ENCODE results near the gene E2F1.
A peak's percentile ranks its signal among the peaks of the same experiment; 100 is the strongest.

Gene E2F1

GRCh38 chr20:33687370-33687915, 1.3 kb upstream of the E2F1 start:
- DNase-seq: no peak

DNA sequence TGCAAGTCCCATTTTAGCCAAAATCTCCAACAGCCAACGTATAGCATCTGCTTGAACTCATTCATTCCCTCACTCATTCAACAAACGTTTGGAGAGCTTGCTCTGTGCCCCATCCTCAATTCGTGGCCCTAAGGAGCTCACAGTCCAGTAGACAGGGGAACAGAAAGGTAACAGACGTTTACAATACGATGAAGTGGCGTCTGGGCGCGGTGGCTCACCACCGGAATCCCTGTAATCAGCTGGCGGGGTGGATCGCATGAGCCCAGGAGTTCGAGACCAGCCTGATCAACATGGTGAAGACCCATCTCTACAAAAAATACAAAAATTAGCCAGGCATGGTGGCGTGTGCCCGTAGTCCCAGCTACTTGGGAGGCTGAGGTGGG, 790 bp upstream of the E2F1 start:
- no peak for DNase-seq

GRCh38 chr20:33685328-33686099, 671 bp downstream of the E2F1 start:
- peak; percentile 60 for DNase-seq

- peak; percentile 96 for DNase-seq
Measured at GRCh38 chr20:33684533-33685327, 1.5 kb downstream of the E2F1 start.

DNA sequence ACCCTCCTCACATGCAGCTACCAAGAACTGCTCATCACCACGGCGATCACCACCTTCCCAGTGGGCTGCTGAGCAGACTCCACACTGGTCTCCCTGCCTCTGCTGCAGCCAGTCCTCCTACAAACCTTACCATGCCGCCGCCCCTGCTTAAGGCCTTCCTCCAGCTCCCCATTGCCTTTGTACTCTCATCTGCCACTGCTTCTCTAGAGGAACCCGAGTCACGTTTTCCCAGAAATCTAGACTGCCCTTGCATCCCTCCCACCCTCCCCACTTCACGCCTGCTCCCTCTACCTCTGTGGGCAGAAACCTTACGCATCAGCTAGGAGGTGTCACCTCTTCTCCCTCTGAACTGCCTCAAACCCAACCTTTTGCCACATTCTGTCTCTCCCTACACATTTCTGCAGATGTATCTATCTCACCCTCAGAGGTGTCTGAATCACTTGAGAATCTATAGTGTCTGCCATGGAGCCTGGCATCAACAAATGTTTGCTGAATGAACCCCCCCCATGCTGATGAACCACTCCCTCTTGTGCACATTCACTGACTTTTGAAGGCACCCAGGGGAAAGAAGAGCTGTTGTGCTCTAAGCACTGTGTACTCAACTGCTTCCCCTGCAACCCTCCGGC, 4.3 kb downstream of the E2F1 start:
- peak; percentile 28 for DNase-seq

- DNase-seq: no peak
Measured at GRCh38 chr20:33681288-33681687, 4.9 kb downstream of the E2F1 start.

GRCh38 chr20:33680686-33681085, 5.5 kb downstream of the E2F1 start:
- DNase-seq: no peak

DNA sequence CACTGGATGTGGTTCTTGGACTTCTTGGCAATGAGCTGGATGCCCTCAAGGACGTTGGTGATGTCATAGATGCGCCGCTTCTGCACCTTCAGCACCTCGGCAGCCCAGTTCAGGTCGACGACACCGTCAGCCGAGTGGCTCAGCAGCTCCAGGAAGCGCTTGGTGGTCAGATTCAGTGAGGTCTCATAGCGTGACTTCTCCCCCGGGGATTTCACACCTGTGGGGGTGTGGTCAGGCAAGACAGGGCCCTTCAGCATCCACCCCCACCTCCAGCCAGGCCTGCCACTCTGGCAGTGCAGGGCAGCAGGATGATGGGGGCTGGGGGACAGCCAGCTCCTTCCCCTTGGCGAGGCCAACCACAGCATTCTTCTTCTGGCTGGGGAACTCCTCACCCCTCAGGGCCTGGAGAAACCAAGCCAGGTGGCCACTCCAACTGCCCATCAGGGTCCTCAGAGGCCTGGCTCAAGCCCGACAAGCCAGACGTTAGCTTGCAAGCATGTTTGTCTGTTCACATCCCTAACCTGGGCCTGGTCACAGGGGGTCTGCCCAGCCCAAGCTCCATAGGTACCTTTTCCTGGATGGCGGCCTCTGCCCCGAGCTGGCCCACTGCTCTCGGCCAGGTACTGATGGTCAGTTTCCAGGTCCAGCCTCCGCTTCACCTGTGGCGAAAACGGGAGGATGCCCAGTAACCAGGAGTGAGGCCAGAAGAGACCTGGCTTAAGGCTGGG, 6.3 kb downstream of the E2F1 start:
- no peak for DNase-seq

GRCh38 chr20:33677991-33678702, 8.0 kb downstream of the E2F1 start:
- no peak for DNase-seq

GRCh38 chr20:33676652-33677645, 9.2 kb downstream of the E2F1 start:
- DNase-seq: no peak

DNA sequence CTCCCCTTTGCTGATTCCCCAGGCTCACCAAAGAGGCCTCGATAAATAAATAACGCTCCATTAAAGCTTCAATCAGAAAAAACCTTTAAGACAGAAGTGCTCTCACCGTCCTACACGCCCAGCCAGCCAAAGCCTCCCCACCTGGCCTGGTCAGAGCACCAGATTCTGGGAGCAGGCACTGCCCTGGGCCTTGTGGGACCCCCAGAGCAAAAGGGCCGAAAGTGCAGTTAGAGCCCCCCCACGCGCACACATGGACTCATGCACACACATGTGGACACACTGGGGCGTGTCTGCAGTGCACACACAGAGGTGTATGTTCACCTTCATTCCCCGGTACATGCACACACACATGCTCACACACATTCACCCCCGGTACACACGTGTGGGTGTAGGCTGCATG, 10.1 kb downstream of the E2F1 start:
- no peak for DNase-seq

DNA sequence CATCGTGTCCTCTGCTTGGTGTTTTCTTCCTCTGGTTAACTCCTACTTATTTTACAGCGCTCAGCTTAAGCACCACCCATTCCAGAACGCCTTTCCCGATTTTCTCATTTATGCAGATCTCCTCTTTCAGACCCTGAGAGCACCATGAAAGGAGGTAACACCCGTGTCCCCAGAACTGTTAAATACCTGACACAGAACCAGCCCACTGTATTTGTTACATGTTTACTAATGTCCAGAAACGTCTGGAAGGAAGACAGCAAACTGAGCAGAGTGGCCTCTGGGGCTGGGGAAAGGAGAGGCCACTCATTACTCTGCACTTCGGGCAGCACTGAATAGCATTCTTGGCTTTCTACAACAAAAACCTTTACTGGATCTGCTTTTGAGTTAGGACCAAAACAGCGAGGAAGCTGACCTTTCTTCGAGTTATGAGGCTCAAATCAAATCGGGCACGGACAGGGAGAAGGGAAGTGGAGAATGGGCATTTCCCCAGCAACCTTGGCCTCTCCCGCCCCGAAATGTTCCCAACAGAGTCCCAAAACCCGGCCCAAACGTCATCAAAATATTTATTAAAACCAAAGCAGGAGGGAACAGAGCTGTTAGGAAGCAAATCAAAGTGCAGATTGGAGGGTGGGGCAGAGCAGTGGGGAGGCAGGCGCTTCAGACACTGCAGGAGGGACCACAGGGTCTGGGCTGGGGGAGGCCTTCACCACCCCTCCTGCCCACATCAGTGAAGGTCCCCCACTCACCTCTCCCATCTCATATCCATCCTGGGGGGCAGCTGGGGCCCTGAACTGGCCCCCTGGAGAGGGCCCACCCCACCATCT, 10.8 kb downstream of the E2F1 start:
- no peak for DNase-seq

GRCh38 chr20:33674294-33675135, 11.7 kb downstream of the E2F1 start, which contains the start of gene NECAB3:
NECAB3 (minus strand) TSS chr20:33674428; CDS start chr20:33674352, 76 bp downstream.
- DNase-seq: peak; percentile 54

- DNase-seq: no peak
Measured at GRCh38 chr20:33673410-33674293, 12.5 kb downstream of the E2F1 start.

DNA sequence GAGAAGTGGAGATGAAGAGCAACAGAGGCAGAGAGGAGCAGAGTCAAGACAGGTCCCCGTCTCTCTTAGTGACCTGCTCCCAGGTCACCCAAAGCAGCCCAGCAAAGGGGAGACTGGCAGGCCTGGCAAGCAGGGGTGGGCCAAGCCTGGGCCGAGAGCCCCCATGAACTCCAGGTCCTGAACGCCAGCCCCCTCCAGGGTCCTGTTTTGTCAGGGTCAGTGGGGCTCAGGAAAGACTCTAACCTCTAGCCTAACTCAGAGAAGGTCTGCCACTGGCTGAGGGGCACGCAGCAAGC, 13.1 kb downstream of the E2F1 start:
- DNase-seq: no peak

- DNase-seq: peak; percentile 87
Measured at GRCh38 chr20:33672426-33673113, 13.6 kb downstream of the E2F1 start.

- DNase-seq: no peak
Measured at GRCh38 chr20:33671573-33672288, 14.5 kb downstream of the E2F1 start.
